T-helper 1 cell treated with Interleukin-12 subunit alpha and Interleukin-12 subunit beta and Interleukin-4 antibody, amounts not matched to agents 30 ng/mL and 1 ng/mL, for 36 hours (primary cell): ENCODE results near the gene RAD51. TPM values are rescaled to one million over a fixed set of nuclear protein-coding genes. Genes with fewer than 3 reads are reported as not detected.

Experiments used
- intact Hi-C: fragments of 100-400 bp; cut with micrococcal nuclease; formaldehyde crosslinking; loops from one replicate; pipeline ENCODE4 v1.15.1; 2024
- total RNA-seq: library from RNA; stranded (reverse); gene quantifications from 2 replicates; pipeline ENCODE4 v1.2.3, GENCODE V29; 2022

RAD51 gene
- total RNA-seq, 1 donor from 2014 or later, result 47.7 TPM

- intact Hi-C loops, result loop anchor here (5.0 kb wide), 1 partner anchor 475 kb away; the partner anchor contains the start of genes CHP1 and EXD1
Observed at GRCh38 chr15:40756938-40757337, 62.0 kb downstream of the RAD51 start.

DNA sequence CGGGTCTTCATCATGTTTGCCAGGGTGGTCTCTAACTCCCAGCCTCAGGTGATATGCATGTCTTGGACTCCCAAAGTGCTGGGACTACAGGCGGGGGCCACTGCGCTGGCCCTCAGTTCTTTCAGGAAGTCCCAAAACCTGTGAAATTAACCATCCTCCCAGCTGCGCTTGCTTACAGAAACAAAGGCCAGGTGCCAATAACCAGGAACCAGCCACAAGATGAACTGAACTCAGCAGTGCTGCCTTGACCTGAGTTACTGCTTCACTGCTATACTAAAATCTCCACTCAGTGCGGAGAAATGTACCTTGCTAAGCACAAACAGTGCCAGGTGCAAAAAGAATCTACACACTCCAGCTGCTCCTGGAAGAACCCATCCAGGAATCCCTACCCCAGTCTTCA lies 65.0 kb downstream of the RAD51 start:
- intact Hi-C loops, result loop anchor here (5.0 kb wide), 3 partner anchors 192 to 472 kb away; partner anchors contain the start of genes CHAC1, CHP1, EXD1 and KNSTRN

- intact Hi-C loops, result loop anchor here (5.0 kb wide), 2 partner anchors 189 to 381 kb away; partner anchors contain the start of genes CHAC1 and KNSTRN
Observed at GRCh38 chr15:40762919-40763800, 68.2 kb downstream of the RAD51 start.

DNA sequence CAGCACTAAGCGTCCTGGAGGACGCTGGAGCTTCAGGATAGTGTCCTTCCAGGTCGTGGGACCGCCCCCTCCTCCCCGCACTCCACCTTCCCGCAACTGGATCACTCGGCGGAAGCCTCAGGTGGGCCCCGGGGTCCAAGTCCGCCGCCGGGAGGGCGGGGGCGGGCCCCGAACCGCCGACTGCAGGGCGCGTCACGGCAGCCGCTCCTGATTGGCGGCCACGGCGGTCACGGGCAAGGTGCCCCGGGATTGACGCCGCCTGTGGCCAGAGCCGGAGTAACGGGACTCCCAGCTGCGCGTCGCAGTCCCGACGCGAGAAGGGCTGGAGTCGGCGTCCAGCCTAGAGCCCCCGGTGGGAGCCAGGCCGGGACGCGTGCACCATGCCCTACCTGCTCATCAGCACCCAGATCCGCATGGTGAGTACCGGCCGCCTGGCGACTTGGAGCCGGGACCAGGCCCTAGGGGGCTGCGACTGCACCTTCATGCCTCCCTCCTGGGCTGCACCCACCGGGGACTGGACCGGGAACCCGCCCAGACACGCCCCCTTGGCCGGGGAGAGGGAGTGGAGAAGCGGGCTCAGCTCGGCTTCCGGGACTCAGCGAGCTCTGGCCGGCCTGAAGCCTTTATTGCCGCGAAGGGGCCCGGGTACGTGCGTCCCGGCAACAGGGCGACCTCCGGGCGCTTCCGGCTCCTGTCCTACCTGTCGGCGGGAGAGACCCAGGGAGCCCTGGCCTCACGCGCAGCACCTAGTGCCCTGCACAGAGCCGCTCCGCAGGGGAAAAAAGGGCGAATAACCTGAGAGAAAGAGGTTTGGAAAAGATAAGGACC lies 69.0 kb downstream of the RAD51 start, which contains the start of gene GCHFR:
Gene GCHFR (plus strand): TSS at position 268 of the 828 bp plus-strand sequence. CDS start 113 bp downstream, at position 381.
- intact Hi-C loops, result loop anchor here (1.0 to 5.0 kb wide), 3 partner anchors 43 to 382 kb away; partner anchors contain the start of genes CHAC1, DNAJC17, KNSTRN and ZFYVE19

DNA sequence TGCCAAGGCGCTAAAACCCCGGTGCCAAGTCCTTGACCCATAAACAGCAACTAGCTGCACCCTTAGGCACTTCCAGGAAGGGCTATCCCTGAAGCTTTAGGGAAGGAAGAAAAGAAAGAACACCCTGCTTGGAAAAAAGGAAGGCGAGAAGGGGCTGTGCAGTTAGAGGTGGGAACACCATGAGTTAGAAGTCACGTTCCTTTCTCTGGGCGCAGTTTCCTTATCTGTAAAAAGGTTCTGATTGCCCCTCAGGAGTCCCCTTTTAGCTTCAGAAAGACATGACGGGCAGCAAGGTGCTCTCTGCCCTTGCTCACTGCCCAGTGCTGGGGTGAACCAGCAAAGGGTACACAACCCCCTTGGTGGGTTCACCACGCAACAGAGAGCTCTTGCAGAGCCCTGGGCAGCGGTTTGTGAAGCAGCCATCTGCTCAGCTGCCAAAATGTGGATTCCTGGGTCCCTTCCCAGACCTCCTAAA lies 69.7 kb downstream of the RAD51 start:
- intact Hi-C loops, result loop anchor here (1.0 to 5.0 kb wide), 7 partner anchors 9 to 382 kb away; partner anchors contain the start of genes CHAC1, DNAJC17, KNSTRN and RAD51

GRCh38 chr15:40766194-40766815 lies 71.3 kb downstream of the RAD51 start:
- intact Hi-C loops, result no loop called here

DNA sequence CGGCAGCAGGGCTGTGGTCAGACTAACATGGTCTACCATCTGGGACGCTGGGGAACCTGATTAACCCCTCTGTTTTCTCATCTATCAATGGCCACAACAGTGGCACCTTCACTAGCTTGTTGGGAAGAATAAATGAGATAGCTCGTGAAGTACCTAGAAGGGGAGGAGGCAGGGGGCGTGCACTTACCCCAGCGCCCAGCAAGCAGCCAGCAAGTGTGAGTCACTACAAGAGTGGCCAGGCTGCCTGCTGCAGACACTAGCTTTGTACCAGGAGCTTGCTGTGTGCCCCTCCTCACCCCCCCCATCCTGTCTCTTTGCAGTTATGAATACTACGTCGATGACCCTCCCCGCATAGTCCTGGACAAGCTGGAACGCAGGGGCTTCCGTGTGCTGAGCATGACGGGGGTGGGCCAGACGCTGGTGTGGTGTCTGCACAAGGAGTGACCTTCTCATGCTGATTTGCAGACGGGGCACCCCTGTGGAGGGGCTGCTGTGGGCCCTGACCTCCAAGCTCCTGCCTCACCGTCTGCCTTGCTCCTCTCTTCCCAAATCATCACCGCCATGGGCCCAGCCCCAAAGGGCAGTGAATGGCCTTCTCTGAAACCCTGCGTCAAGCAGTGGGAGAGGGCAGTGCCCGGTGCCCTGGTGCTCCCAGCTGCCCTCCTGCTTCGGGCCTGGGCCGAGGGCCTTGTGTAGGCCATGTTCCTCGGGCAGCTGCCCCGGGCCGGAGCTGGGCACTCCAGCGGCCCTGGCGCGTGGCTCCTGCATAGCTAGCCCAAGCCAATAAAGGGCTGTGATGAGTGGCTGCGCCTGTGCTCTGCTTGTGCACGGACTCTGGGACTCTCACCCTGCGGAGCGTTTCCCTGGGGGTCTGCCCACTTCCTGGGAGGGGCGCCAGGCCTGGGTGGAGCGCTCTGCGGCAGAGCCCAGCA lies 72.2 kb downstream of the RAD51 start:
- intact Hi-C loops, result no loop called here

- intact Hi-C loops, result no loop called here
Observed at GRCh38 chr15:40767838-40768500, 73.0 kb downstream of the RAD51 start.

GRCh38 chr15:40768521-40769273 lies 73.7 kb downstream of the RAD51 start:
- intact Hi-C loops, result no loop called here

GRCh38 chr15:40769274-40770146 lies 74.5 kb downstream of the RAD51 start, which contains the start of gene C15orf62:
C15orf62 (plus strand) TSS chr15:40769980; CDS start chr15:40770496, 516 bp downstream.
- intact Hi-C loops, result no loop called here

- intact Hi-C loops, result no loop called here
Observed at GRCh38 chr15:40770147-40770721, 75.3 kb downstream of the RAD51 start.

- intact Hi-C loops, result no loop called here
Observed at GRCh38 chr15:40771242-40771641, 76.3 kb downstream of the RAD51 start.

DNA sequence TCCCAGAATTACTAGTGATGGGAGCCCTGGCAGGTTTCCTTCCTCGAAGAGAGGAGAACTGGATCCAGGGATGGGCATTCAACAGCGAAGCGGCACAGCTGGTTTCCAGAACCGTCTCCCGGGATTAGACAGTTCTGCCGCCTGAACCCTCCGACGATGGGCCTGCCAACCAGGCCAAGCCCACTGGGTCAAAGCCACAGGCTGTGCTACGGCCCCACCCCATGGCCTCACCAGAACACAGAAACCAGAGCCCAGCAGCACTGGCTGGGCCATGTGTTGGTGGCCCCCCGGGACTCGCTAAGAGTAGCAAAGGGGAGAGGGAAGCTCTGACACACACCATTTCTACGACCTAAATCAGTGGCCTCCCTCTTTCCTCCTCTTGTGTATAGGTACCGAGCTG lies 77.0 kb downstream of the RAD51 start:
- intact Hi-C loops, result no loop called here

DNA sequence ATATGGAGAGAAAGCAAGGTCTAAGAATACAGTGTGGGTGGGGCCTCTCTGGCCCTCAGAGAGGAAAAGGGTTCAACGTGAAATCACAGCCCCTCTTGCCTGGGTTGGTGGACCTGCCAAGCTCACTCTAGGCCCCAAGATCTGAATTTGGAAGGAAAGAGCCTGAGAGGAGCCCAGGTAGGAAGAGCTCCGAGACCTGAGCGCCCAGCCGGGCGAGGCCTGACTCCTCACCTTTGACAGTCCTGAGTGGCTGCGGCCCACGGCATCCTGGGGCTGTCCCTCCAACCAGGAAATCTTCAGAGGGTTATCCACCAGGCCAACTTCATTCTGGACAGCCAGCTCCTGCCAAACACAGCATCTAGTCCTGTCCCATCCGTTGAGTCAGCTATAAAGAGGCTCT lies 78.5 kb downstream of the RAD51 start:
- intact Hi-C loops, result no loop called here

- intact Hi-C loops, result no loop called here
Observed at GRCh38 chr15:40773902-40774301, 78.9 kb downstream of the RAD51 start.

- intact Hi-C loops, result no loop called here
Observed at GRCh38 chr15:40775007-40775406, 80.0 kb downstream of the RAD51 start.
